Right kidney (tissue), 1 donor: ENCODE data around the gene CADM2.

ENCODE experiments used
- DNase-seq: peaks from one replicate; pipeline ENCODE4 v3.0.0-alpha.2; 2016

The CADM2 gene

DNA sequence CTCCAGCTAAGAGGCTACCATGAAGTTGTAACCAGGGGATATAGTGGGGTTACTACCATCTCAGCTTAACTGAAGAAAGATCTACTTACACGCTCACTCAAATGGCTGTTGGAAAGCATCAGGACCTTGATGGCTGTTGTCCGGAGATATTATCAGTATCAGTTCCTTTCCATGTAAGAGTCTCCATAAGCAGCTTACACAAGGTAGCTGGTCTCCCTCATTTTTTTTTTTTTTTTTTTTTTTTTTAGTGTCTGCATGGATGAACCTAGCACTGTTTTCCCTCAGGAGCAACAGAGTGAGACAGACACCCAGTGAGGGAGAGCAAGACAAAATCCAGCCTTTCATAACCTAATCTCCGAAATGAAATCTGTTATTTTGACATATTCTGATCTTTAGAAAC is 230.9 kb downstream of the CADM2 start:
- DNase-seq: no peak

GRCh38 chr3:85193565-85193964 is 234.8 kb downstream of the CADM2 start:
- DNase-seq: no peak

DNA sequence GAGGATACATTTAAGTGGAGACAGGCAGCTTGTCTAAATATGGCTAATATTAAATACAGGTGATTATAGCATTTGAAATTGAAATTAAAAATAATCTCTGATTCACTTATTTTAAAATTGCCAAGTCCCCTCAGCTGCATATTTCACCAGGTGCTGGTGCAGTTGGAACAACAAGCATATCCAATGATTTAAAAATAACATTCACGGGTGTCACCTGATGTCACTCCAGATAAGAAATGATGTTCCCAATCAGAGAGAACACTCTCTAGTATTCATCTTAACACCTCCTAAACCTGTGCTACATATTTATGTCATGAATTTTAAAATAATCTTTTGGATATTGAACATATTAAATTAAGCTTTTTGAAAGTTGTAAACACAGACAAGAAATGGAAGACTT is 249.9 kb downstream of the CADM2 start:
- no peak for DNase-seq

DNA sequence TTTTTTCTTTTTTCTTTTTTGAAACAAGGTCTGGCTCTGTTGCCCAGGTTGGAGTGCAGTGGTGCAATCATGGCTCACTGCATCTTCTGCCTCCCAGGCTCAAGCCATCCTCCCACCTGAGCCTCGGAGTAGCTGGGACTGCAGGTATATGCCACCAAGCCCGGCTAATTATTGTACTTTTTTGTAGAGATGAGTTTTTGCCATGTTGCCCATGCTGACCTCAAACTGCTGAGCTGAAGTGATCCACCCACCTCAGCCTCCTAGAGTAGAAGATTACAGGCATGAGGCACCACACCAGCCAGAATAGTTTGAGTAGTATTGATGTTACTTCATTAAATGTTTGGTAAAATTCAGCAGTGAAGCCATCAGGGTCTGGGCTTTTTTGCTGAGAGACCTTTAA is 251.8 kb downstream of the CADM2 start:
- no peak for DNase-seq

DNA sequence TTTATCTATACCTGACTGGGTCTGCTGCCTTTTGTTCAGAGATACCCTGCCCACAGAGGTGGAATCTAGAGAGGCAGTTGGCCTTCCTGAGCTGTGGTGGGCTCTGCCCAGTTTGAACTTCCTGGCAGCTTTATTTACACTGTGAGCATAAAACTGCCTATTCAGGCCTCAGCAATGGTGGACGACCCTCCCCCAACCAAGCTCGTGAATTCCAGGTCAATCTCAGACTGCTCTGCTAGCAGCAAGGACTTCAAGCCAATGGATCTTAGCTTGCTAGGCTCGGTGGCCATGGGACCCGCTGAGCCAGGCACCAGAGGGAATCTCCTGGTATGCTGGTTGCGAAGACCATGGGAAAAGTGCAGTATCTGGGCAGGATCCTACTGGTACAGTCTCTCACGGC is 270.2 kb downstream of the CADM2 start:
- no peak for DNase-seq

DNA sequence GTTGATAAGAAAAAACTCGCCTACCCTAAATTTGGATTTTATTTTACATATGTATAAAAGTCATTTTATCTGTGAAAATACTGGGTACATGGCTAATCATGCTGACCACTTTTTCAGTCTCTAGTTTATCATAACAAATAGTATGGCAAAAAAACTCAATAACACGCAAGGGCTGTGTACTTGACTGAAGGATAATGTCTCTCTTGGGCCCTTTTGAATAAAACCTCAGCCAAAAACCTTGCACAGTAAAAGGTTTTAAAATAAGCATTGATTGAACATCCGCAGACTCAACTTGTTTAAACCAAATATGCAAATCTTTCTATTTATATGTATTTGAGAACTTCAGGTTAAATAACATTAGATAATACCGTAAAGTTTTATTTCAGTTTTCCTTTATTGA is 285.3 kb downstream of the CADM2 start:
- DNase-seq: no peak

GRCh38 chr3:85244519-85244918 is 285.7 kb downstream of the CADM2 start:
- DNase-seq: no peak

DNA sequence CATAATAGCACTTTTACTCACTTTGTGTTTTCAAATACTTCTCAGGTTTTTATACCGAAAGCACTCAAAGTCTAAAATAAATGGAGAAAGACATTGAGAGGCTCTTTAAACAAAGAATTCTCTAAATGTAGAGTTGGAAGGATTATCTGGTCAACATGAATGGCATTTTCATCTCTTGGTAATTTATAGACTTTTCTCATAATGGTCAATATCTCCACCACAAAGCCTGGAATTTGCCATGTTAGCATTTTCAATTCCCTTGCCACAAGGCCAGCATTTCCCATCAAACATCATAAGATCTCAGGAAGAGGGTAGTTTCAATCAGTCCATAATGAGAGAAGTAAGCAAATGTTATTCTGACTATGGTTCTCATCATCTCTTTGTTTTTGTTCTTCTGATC is 293.0 kb downstream of the CADM2 start:
- DNase-seq: no peak

- DNase-seq: no peak
Observed at GRCh38 chr3:85252686-85253085, 293.9 kb downstream of the CADM2 start.

GRCh38 chr3:85254738-85255137 is 295.9 kb downstream of the CADM2 start:
- DNase-seq: no peak

- DNase-seq: no peak
Observed at GRCh38 chr3:85255949-85256348, 297.2 kb downstream of the CADM2 start.

- DNase-seq: no peak
Observed at GRCh38 chr3:85258326-85258725, 299.5 kb downstream of the CADM2 start.

GRCh38 chr3:85258819-85259218 is 300.0 kb downstream of the CADM2 start:
- DNase-seq: no peak

DNA sequence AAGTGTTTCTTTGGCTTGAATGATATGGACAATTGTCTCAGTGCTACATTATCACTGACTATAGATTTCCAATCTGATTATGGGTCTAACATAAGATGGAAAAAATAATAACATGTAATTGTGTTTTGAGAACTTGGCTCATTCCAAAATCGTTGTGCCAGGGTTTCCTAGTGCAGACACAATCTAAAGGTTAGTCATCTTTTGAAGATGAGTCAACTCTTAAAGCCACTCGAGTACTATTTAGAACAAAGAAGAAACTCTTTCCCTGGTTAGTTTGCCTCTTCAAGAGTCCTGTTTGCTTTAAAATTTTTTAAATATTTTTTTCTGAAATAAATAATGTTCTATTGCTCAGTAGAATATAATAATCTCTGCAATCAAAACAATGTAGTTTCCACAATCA is 301.0 kb downstream of the CADM2 start:
- DNase-seq: no peak

- no peak for DNase-seq
Observed at GRCh38 chr3:85264381-85264780, 305.6 kb downstream of the CADM2 start.

DNA sequence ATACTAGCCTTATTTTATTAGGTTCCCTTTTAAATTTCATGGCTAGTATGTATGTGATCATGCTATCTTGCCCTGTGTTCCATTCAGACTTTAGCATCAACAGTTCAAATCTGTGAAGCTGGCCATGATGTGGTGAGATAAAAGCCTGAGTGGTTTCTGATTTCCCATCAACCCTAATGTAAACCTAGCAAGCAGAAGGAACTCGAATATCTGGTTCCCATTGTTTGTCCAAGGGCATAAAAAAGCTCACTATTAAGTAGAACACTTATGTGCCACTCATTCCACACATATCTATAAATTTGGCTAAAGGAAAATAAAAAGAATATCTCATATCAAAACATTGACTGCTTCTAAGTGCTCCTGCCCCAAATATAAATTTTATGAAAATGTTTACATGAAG is 311.7 kb downstream of the CADM2 start:
- no peak for DNase-seq

DNA sequence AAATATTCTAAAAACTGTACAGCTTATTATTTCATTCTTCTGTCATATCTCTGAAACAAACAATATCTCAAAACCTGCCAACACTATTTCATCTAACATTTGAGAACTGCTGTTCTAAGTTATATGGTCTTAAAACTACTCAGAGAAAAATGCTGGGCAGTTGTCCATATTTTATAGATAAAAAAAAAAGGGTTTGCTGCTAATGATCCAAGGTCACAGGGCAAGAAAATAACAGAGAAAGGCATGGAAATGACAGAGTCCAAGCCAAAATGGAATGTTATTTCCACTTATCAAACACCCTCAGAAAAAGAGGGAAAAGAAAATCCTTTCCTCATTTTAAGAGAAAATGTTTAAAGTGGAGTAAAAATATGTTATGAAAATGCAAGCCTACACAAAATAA is 313.1 kb downstream of the CADM2 start:
- no peak for DNase-seq

GRCh38 chr3:85288257-85288656 is 329.5 kb downstream of the CADM2 start:
- DNase-seq: no peak

GRCh38 chr3:85297291-85297690 is 338.5 kb downstream of the CADM2 start:
- DNase-seq: no peak

GRCh38 chr3:85298032-85298431 is 339.2 kb downstream of the CADM2 start:
- no peak for DNase-seq

- no peak for DNase-seq
Observed at GRCh38 chr3:85303156-85303555, 344.4 kb downstream of the CADM2 start.

- no peak for DNase-seq
Observed at GRCh38 chr3:85304360-85304964, 345.7 kb downstream of the CADM2 start.

DNA sequence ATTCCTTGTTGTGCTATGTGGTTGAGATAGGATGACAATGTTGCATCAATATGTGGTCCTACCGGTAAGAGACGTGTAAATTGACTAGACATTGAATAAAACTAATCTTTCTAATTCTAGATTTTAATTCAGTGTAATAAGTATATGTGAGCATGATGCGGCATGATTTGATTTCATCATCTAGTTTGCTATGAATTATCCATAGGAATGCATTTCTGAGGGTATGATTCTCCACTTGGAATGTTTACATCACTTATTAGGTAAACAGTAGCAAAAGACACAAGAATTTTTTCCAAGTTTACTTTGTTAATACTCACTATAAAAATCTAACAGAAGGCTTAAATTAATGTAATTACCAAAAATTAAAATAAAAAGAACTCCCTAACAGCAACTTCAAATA is 353.5 kb downstream of the CADM2 start:
- no peak for DNase-seq

DNA sequence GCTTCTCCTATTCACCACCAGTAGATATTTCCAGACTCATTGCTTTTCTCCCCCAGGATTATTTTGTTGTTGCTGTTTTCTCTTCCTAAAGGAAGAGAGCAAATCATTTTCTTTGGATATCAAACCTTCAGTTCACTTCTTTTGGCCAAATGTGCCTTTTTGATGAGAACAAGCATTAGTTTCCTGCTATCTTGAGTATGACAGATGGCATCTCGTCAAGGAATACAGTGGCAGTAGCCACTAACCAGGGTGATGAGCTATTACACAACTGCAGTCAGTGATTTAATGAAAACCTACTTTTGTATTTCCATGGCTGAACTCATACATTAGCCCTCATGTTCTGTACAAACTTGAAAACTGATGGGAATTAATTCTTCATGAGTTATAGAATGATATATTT is 354.6 kb downstream of the CADM2 start:
- DNase-seq: no peak

- DNase-seq: no peak
Observed at GRCh38 chr3:85316252-85316651, 357.5 kb downstream of the CADM2 start.
